Measurements from ENCODE around the gene PKDCC.
"Not testable (repeated sequence)": the region's sequence is repeated elsewhere in the genome, so short reads cannot be mapped to it uniquely, and the experiment has no call there.

PKDCC gene

GRCh38 chr2:42030200-42030759 lies 17.5 kb upstream of the PKDCC start:
- no peak for DNase-seq (ENCODE audit: low read depth in 2 of 2)

- DNase-seq (ENCODE audit: low read depth in 2 of 2): no peak
Measured at GRCh38 chr2:42030829-42031228, 17.0 kb upstream of the PKDCC start.

DNA sequence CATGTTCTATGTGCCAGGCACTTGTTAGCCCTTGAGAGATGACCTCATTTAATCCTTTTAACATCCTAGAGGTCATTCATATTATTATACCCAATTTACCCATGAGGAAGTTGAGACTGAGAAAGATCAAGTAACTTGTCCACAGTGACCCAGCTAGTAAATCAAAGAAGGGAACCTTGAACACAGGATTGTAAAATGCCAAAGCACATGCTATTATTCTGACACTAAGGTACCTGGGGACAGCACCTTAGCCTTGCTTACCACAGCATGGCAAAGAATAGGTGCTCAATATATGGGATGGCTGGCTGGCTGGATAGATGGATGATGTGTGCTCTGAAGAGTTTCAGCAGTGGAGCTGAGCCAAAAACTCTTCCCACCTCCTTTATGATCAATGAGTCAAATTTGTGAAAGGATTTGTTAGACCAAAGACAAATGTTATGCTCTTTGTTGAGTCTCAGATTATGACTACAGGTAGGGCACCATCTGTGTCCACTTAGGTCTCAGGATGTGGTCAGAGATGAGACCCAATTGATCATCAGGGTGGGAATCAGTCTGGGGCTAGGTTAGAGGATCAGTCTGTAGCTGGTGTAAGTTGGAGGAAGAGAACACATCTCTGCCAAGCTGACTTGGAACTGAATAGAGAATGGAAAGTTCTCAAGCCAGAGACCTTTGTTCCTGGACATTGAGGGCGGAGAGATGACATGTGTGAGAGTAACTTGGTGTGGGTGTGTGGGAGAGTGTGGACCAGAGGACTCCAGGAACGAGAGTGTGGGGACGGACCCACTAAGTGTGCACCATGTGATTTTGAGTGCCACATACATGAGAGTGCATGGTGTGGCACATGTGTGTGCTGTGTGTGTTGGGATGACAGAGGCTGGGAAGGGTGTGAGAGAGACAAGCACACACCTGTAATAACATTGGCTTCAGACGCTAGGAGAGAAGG lies 16.3 kb upstream of the PKDCC start:
- DNase-seq (ENCODE audit: low read depth in 2 of 2): no peak

DNA sequence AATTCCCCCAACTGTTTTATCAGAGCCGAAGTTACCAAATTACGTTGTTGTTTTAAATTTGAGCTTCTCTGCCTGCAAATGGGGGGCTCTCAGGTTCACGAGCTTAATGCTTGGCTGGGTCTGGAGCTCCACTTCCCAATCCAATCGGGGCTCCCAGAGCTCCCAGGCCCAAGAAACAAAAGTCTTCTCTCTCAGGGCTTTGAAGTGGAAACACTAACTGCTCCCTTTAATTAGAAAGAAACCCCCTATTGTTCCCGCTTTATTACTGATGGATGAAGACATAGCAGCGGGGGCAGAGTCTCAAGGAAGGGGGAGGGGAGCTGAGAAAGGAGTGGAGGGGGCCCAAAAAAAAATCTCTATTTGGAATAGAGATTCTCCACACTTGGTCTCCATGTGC lies 15.6 kb upstream of the PKDCC start:
- no peak for DNase-seq (ENCODE audit: low read depth in 2 of 2)

GRCh38 chr2:42032745-42033144 lies 15.1 kb upstream of the PKDCC start:
- DNase-seq (ENCODE audit: low read depth in 2 of 2): no peak

DNA sequence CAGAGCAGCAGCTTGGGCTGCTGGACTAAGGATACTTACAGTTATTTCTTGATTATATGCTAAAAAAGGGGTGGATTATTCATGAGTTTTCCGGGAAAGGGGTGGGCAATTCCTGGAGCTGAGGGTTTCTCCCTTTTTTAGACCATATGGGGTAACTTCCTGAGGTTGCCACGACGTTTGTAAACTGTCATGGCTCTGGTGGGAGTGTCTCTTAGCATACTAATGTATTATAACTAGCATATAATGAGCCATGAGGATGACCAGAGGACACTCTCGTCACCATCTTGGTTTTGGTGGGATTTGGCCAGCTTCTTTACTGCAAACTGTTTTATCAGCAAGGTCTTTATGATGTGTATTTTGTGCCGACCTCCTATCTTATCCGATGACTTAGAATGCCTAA lies 13.7 kb upstream of the PKDCC start:
- not testable (repeated sequence) for DNase-seq (ENCODE audit: low read depth in 2 of 2)

DNA sequence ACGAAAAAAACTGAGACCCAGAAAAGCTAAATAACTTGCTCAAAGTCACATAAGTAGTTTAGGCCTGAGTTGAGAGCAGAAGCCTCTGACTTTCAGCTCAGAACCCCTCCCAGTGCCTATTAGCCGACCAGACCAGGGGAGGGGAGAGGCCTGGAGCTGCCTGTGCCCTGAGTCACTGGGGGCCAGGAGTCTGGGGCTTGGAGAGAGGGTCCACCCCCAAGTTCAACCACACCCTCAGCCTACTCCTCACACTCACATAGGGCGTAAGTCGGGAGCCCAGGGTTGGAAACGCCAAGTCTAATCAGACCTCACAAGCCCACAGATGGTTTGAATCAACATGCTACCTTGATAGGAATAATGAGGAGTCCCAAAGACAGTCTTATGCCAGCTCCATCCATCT lies 12.6 kb upstream of the PKDCC start:
- no peak for DNase-seq (ENCODE audit: low read depth in 2 of 2)

DNA sequence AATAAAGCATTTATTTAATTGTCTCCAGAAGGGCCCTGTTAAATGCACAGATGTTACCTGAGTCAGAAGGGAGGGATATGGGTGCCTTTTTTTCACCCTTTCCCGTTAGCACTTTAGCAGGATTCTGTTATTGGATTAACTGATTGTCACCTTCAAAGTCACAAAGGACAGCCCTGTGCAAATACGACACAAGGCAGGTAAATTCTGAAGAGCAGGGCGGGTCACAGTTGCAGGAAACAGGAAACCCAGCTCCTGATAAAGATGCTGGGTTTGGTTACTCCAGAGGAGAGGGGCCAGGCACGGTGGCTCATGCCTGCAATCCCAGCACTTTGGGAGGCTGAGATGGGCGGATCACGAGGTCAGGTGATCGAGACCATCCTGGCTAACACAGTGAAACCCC lies 11.4 kb upstream of the PKDCC start:
- DNase-seq (ENCODE audit: low read depth in 2 of 2): no peak

DNA sequence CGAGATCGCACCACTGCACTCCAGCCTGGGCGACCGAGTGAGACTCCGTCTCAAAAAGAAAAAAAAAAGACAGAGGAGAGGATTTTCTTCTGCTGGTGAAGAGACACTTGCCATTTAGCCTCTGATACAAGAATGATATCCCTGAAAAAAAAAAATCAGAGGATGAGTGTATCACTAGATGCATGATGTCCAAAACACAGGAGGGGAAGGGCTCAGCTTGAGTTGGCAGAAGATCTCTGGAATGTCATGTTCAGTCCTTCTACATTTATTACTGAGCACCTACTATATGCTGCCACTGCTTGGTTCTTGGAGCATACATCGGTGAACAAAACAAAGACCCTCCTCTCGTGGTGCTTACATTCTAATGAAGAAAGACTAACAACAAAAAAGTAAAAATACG lies 10.9 kb upstream of the PKDCC start:
- DNase-seq (ENCODE audit: low read depth in 2 of 2): no peak

DNA sequence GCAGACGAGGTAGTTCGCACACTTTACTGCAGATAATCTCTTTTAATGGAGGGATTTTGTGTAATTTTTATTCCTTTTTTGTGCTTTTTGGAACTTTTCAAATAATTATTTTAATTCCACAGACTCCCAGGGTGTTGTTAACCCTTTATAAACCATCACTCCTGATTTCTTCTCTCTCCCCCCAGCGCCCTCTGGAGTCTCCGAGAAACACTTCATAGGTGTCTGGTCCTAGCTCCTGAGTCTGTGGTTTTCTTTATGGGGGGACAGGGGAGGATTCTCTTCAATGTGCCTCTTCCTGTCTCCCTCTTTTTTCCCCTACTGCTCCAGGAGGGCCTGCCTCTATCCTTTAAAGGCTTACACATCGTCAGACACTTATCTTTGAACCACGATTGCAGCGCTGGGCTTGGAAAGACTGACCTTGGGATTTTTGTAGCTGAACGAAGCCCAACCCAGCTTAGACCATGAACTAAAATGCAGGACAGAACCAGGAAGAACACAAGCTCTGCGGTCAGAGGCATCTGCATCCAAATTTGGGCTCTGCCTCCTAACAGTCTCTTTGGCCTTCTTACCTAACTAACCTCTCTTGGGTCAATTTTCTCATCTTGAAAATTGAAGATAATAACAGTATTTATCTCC lies 7.1 kb upstream of the PKDCC start:
- no peak for DNase-seq (ENCODE audit: low read depth in 2 of 2)

GRCh38 chr2:42041377-42042127 lies 6.3 kb upstream of the PKDCC start:
- DNase-seq (ENCODE audit: low read depth in 2 of 2): no peak

DNA sequence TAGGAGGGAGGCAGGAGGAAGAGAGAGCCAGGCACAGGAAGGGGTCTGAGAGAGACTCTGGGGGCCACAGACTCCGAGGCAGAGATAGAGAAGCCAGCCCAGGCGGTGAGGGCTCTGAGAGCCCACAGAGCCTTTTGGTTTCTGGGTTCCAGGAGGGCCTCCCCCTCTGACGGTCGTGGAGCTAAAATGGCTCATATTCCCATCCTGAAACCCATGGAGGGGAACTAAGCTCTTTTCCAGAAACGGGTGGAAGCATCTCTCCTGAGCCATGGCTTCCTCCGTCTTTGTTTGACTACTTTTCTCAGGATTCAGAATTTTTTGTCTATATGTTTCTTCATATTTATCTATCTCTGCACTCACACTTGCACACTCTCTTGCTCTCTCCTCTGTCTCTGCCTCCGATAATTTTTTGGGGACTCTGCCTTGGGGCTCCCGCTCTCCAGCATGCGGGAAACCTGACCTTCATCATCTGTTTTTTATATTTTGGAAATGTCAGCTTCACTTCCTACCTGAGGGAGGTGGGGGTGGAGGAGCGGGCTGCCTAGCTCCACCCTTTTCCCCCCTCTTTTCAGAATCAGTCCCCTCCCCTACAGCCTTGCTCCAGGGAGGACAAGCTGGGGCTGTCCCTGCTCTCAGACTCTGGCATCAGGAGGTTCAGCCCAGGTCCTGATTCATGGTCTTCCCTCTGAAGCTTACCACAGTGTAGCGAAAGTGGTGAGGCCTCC lies 5.0 kb upstream of the PKDCC start:
- DNase-seq (ENCODE audit: low read depth in 2 of 2): no peak

GRCh38 chr2:42043789-42044394 lies 3.9 kb upstream of the PKDCC start:
- DNase-seq (ENCODE audit: low read depth in 2 of 2): no peak

- DNase-seq (ENCODE audit: low read depth in 2 of 2): no peak
Measured at GRCh38 chr2:42044939-42045338, 2.9 kb upstream of the PKDCC start.

- DNase-seq (ENCODE audit: low read depth in 2 of 2): no peak
Measured at GRCh38 chr2:42045352-42045751, 2.5 kb upstream of the PKDCC start.

DNA sequence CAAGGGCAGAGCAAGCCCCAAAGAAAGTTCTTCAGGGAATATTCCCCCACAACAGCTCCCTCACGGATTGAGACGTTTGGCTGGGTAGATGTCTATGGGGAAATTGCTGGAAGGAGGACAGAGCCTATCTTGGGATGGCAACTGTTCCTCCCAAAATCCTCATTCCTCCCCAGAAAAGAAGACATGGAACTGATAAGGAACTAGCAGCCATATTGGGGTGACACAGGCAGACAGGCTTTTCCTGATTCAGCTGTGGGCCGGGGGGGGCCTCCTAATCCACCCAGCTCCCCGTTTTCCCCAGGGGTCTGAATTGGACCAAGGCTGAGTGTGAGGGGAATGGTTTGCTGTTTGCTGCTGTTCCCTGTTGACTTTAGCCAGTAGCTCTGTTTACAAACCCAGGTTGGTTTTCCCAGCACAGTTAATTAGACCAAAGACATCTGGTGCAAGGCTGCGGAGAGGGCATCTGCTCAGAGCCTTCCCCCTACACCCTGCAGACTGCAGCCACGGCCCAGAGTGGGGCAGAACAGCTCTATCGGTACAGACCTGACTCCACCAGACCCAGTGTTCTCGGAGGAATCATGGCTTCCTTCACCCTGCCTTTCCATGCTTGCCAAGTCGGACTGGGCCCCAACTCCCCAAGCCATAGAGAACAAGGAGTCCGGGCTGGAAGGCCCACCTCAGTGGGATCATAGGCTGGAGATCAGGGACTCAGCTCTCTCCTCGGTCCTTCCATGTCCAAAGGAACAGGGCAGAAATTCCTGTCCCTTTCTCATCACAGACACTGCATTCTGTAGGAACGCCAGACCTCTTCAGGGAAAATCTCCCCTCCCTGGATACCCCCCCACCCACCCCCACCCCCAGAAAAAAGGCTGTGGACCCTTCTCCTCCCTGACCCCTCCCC lies 1.7 kb upstream of the PKDCC start:
- no peak for DNase-seq (ENCODE audit: low read depth in 2 of 2)

GRCh38 chr2:42046819-42047487 lies 868 bp upstream of the PKDCC start:
- no peak for DNase-seq (ENCODE audit: low read depth in 2 of 2)

DNA sequence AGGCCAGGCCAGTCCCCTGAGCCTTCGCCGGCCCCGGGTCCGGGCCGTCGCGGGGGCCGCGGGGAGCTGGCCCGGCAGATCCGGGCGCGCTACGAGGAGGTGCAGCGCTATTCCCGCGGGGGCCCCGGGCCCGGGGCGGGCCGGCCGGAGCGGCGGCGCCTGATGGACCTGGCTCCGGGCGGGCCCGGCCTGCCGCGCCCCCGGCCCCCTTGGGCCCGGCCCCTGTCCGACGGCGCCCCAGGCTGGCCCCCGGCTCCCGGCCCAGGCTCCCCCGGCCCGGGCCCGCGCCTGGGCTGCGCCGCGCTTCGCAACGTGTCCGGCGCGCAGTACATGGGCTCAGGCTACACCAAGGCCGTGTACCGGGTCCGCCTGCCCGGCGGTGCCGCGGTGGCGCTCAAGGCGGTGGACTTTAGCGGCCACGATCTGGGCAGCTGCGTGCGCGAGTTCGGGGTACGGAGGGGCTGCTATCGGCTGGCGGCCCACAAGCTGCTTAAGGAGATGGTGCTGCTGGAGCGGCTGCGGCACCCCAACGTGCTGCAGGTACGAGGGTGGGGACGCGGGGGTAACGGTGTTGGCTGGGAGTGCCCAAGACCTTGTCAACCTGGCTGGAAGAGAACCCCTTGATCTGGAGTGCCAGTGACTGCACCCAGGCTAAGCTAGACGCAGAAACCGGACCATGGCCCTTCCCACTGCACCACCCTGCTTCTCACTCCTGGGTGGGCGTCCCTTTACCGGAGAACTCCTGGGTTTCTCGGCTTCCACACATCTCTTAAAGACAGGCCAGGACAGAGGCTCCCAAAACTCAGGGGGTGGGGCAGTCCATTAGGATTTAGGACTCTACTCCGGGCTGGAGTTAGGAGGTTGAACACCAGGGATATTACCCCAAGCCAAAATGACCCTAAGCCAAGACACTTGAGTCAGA lies 739 bp downstream of the PKDCC start:
- DNase-seq (ENCODE audit: low read depth in 2 of 2): no peak

Data from stimulated activated CD8-positive, alpha-beta memory T cell treated with anti-CD3 and anti-CD28 coated beads, Interleukin-15, amount 100 ng/mL, for 48 hours (primary cell).